Activated T-cell treated with anti-CD3 and anti-CD28 coated beads, Interleukin-2, amount 50 U/mL, for 72 hours (primary cell): Measurements from ENCODE around the gene SH3RF3. TPM values are rescaled to one million over a fixed set of nuclear protein-coding genes. Genes with fewer than 3 reads are reported as not detected.

Source experiments
- ATAC-seq, 2 donors: fragments of 150-1000 bp; cut with Tn5 transposase; replicated peaks in 1 of 2; 2 replicates each; pipeline ENCODE4 v1.10.0; 2021; ENCODE audit warnings: moderate library complexity in 2 of 2, mild to moderate bottlenecking in 1 of 2
- DNase-seq, 2 donors: peaks; one replicate each; pipeline ENCODE4 v3.0.0; 2021 to 2022; ENCODE audit warnings: mixed read lengths in 1 of 2
- H3K27ac Mint-ChIP-seq: one replicate; pipeline ENCODE4 v1.8.0; 2022; ENCODE audit warnings: mild to moderate bottlenecking, moderate library complexity, mixed read lengths
- H3K27me3 Mint-ChIP-seq: one replicate; pipeline ENCODE4 v1.8.0; 2022; ENCODE audit warnings: low read depth, mixed read lengths
- H3K36me3 Mint-ChIP-seq, 2 donors: one replicate each; pipeline ENCODE4 v1.8.0; 2022; ENCODE audit warnings: mixed read lengths in 2 of 2, mild to moderate bottlenecking in 1 of 2; ENCODE audit not compliant: insufficient read depth in 2 of 2
- H3K4me1 Mint-ChIP-seq: one replicate; pipeline ENCODE4 v1.8.0; 2022; ENCODE audit warnings: low read depth, mixed read lengths
- H3K4me3 Mint-ChIP-seq, 2 donors: one replicate each; pipeline ENCODE4 v1.8.0; 2022; ENCODE audit warnings: mild to moderate bottlenecking in 2 of 2, mixed read lengths in 2 of 2, moderate library complexity in 2 of 2
- H3K9me3 Mint-ChIP-seq, 2 donors: one replicate each; pipeline ENCODE4 v1.8.0; 2022; ENCODE audit warnings: mixed read lengths in 2 of 2
- total RNA-seq, 2 donors: library from RNA; stranded (reverse); gene quantifications; one replicate each; pipeline ENCODE4 v1.2.3, GENCODE V29; 2022

Gene SH3RF3
- total RNA-seq, 2 donors from 2014 or later: 1.0 to 1.2 TPM

GRCh38 chr2:109411640-109412325, 282.8 kb downstream of the SH3RF3 start:
- ATAC-seq (no peak), DNase-seq (no peak)
- H3K9me3 Mint-ChIP-seq: no peaks in the 10 kb centered on the region
- H3K4me1 Mint-ChIP-seq: no peaks in the 10 kb centered on the region
- no peak overlapping the region for H3K4me3 Mint-ChIP-seq
- no peaks in the 10 kb centered on the region for H3K27me3 Mint-ChIP-seq
- H3K36me3 Mint-ChIP-seq: no peaks in the 10 kb centered on the region
- no peak overlapping the region for H3K27ac Mint-ChIP-seq

GRCh38 chr2:109415581-109416013, 286.6 kb downstream of the SH3RF3 start:
- Mint-ChIP-seq H3K9me3 (no peaks in the 10 kb centered on the region), H3K27ac (no peak overlapping the region), H3K4me3 (no peak overlapping the region), H3K4me1 (no peaks in the 10 kb centered on the region), H3K36me3 (no peaks in the 10 kb centered on the region), H3K27me3 (no peaks in the 10 kb centered on the region)
- DNase-seq: no peak
- no peak for ATAC-seq

- DNase-seq (no peak), ATAC-seq (no peak)
- no peaks in the 10 kb centered on the region for H3K36me3 Mint-ChIP-seq
- H3K4me3 Mint-ChIP-seq: no peak overlapping the region
- H3K27ac Mint-ChIP-seq: no peak overlapping the region
- no peaks in the 10 kb centered on the region for H3K4me1 Mint-ChIP-seq
- H3K27me3 Mint-ChIP-seq: no peaks in the 10 kb centered on the region
- H3K9me3 Mint-ChIP-seq: no peaks in the 10 kb centered on the region
Measured at GRCh38 chr2:109417701-109418335, 288.8 kb downstream of the SH3RF3 start.

GRCh38 chr2:109418716-109419115, 289.7 kb downstream of the SH3RF3 start:
- H3K4me3 Mint-ChIP-seq: no peak overlapping the region
- no peak overlapping the region for H3K27ac Mint-ChIP-seq
- no peaks in the 10 kb centered on the region for H3K36me3 Mint-ChIP-seq
- no peak for DNase-seq
- no peaks in the 10 kb centered on the region for H3K4me1 Mint-ChIP-seq
- H3K27me3 Mint-ChIP-seq: no peaks in the 10 kb centered on the region
- no peak for ATAC-seq
- no peaks in the 10 kb centered on the region for H3K9me3 Mint-ChIP-seq

- Mint-ChIP-seq H3K4me1 (no peaks in the 10 kb centered on the region), H3K27ac (no peak overlapping the region), H3K4me3 (no peak overlapping the region), H3K27me3 (no peaks in the 10 kb centered on the region), H3K36me3 (no peaks in the 10 kb centered on the region), H3K9me3 (no peaks in the 10 kb centered on the region)
- ATAC-seq (no peak), DNase-seq (no peak)
Measured at GRCh38 chr2:109419171-109419756, 290.3 kb downstream of the SH3RF3 start.

- H3K27ac Mint-ChIP-seq: no peak overlapping the region
- H3K36me3 Mint-ChIP-seq: no peaks in the 10 kb centered on the region
- no peaks in the 10 kb centered on the region for H3K27me3 Mint-ChIP-seq
- peak in 1 of 2 donors; percentile 32 for ATAC-seq
- H3K4me1 Mint-ChIP-seq: no peaks in the 10 kb centered on the region
- no peak for DNase-seq
- no peaks in the 10 kb centered on the region for H3K9me3 Mint-ChIP-seq
- H3K4me3 Mint-ChIP-seq: no peak overlapping the region
Measured at GRCh38 chr2:109419960-109420370, 291.0 kb downstream of the SH3RF3 start.

GRCh38 chr2:109421101-109421500, 292.1 kb downstream of the SH3RF3 start:
- Mint-ChIP-seq H3K4me1 (no peaks in the 10 kb centered on the region), H3K9me3 (no peaks in the 10 kb centered on the region), H3K4me3 (no peak overlapping the region), H3K27ac (no peak overlapping the region), H3K36me3 (no peaks in the 10 kb centered on the region), H3K27me3 (no peaks in the 10 kb centered on the region)
- no peak for DNase-seq
- ATAC-seq: no peak

- ATAC-seq (no peak), DNase-seq (no peak)
- H3K9me3 Mint-ChIP-seq: no peaks in the 10 kb centered on the region
- H3K27ac Mint-ChIP-seq: no peak overlapping the region
- H3K4me3 Mint-ChIP-seq: no peak overlapping the region
- no peaks in the 10 kb centered on the region for H3K4me1 Mint-ChIP-seq
- no peaks in the 10 kb centered on the region for H3K27me3 Mint-ChIP-seq
- no peaks in the 10 kb centered on the region for H3K36me3 Mint-ChIP-seq
Measured at GRCh38 chr2:109421642-109422041, 292.6 kb downstream of the SH3RF3 start.

- Mint-ChIP-seq H3K36me3 (no peaks in the 10 kb centered on the region), H3K27ac (no peak overlapping the region), H3K4me3 (no peak overlapping the region), H3K4me1 (no peaks in the 10 kb centered on the region), H3K27me3 (no peaks in the 10 kb centered on the region), H3K9me3 (no peaks in the 10 kb centered on the region)
- DNase-seq: no peak
- no peak for ATAC-seq
Measured at GRCh38 chr2:109422071-109422757, 293.2 kb downstream of the SH3RF3 start.

GRCh38 chr2:109422758-109423500, 293.9 kb downstream of the SH3RF3 start:
- Mint-ChIP-seq H3K4me3 (no peak overlapping the region), H3K27ac (no peak overlapping the region), H3K9me3 (no peaks in the 10 kb centered on the region), H3K4me1 (no peaks in the 10 kb centered on the region), H3K36me3 (no peaks in the 10 kb centered on the region), H3K27me3 (no peaks in the 10 kb centered on the region)
- DNase-seq (no peak), ATAC-seq (no peak)

GRCh38 chr2:109423556-109424359, 294.8 kb downstream of the SH3RF3 start:
- H3K27me3 Mint-ChIP-seq: no peaks in the 10 kb centered on the region
- H3K4me3 Mint-ChIP-seq: no peak overlapping the region
- no peak for DNase-seq
- H3K9me3 Mint-ChIP-seq: no peaks in the 10 kb centered on the region
- no peaks in the 10 kb centered on the region for H3K4me1 Mint-ChIP-seq
- H3K36me3 Mint-ChIP-seq: no peaks in the 10 kb centered on the region
- no peak overlapping the region for H3K27ac Mint-ChIP-seq
- no peak for ATAC-seq

- no peak for DNase-seq
- H3K27ac Mint-ChIP-seq: no peak overlapping the region
- H3K4me3 Mint-ChIP-seq: no peak overlapping the region
- H3K4me1 Mint-ChIP-seq: no peaks in the 10 kb centered on the region
- H3K9me3 Mint-ChIP-seq: no peaks in the 10 kb centered on the region
- ATAC-seq: no peak
- H3K27me3 Mint-ChIP-seq: no peaks in the 10 kb centered on the region
- H3K36me3 Mint-ChIP-seq: no peaks in the 10 kb centered on the region
Measured at GRCh38 chr2:109425411-109425810, 296.4 kb downstream of the SH3RF3 start.
